HCT116 (cell line): ENCODE measurements around the gene TCEANC. TPM values are rescaled to one million over a fixed set of nuclear protein-coding genes. Genes with fewer than 3 reads are reported as not detected.
A peak's percentile ranks its signal among the peaks of the same experiment; 100 is the strongest.
"Not testable (repeated sequence)": the region's sequence is repeated elsewhere in the genome, so short reads cannot be mapped to it uniquely, and the experiment has no call there.

Source experiments
- ATAC-seq: fragments of 200-7000 bp; cut with Tn5 transposase; 2 replicates; pipeline ENCODE4 v1.9.1; 2020; ENCODE audit warnings: mild to moderate bottlenecking, moderate library complexity
- BruUV-seq: library from RNA; stranded (reverse); fragments of 400-500 nt; replicated peaks from 2 replicates; lab custom pipeline; 2021; lab: Mats Ljungman, UMichigan
- CTCF ChIA-PET: fragments of 300-600 bp; sonication (Branson Sonifier 250); formaldehyde crosslinking; loops from one replicate; lab custom pipeline; 2021; ENCODE audit warnings: antibody characterized with exemption; lab: Charles Lee
- POLR2A ChIA-PET: fragments of 300-600, 350-600 bp; sonication (Branson Sonifier 250); formaldehyde crosslinking; loops from one replicate; lab custom pipeline; 2021; ENCODE audit warnings: antibody characterized with exemption; lab: Charles Lee
- RAD21 ChIA-PET, 2 experiments: fragments of 300-600 bp; sonication (Branson Sonifier 250); formaldehyde crosslinking; loops; one replicate each; lab custom pipeline; 2023; ENCODE audit warnings: low total read pairs in 2 of 2; ENCODE audit not compliant: uncharacterized antibody in 2 of 2, unreplicated experiment in 2 of 2, low non-redundant PET in 1 of 2; lab: Charles Lee
- DNase-seq: peaks from one replicate; pipeline ENCODE4 v3.0.0-alpha.2; 2010; ENCODE audit warnings: low read depth, low spot score
- H2AFZ ChIP-seq: fragments of 200-600 bp; shearing (Covaris generic), sonication (generic); 2 replicates; pipeline ENCODE4 v1.6.1; 2017; ENCODE audit warnings: low read depth, mixed run types, mixed read lengths, antibody characterized with exemption, low read length; ENCODE audit not compliant: poor library complexity, severe bottlenecking
- H3K27ac ChIP-seq: 2 replicates; pipeline ENCODE4 v1.5.1; 2012; ENCODE audit warnings: low read depth, low read length
- H3K27me3 ChIP-seq: fragments of 200-600 bp; sonication (generic); 2 replicates; pipeline ENCODE4 v1.6.1; 2016; ENCODE audit warnings: mixed run types, low read length, mixed read lengths; ENCODE audit not compliant: insufficient read depth
- H3K36me3 ChIP-seq, 2 experiments: fragments of 200-500 bp in 1 of 2; fragments of 200-600 bp in 1 of 2; sonication (Bioruptor generic) in 1 of 2; sonication (generic) in 1 of 2; 2 replicates each; pipeline versions ENCODE4 v1.5.1 to v1.6.1; 2014 to 2016; ENCODE audit warnings: low read length in 2 of 2, inconsistent platforms in 1 of 2, mixed read lengths in 1 of 2, mixed run types in 1 of 2; ENCODE audit not compliant: insufficient read depth in 2 of 2, control insufficient read depth in 1 of 2
- H3K4me1 ChIP-seq, 2 experiments: fragments of 200-600 bp in 1 of 2; sonication (generic) in 1 of 2; 2 replicates each; pipeline versions ENCODE4 v1.5.1 to v1.6.1; 2012 to 2017; ENCODE audit warnings: low read length in 2 of 2, inconsistent platforms in 1 of 2, mild to moderate bottlenecking in 1 of 2, mixed read lengths in 1 of 2, mixed run types in 1 of 2, moderate library complexity in 1 of 2; ENCODE audit not compliant: insufficient read depth in 2 of 2, control insufficient read depth in 1 of 2
- H3K4me2 ChIP-seq: fragments of 200-600 bp; sonication (generic); 2 replicates; pipeline ENCODE4 v1.6.1; 2017; ENCODE audit warnings: mixed run types, low read length, mixed read lengths
- H3K4me3 ChIP-seq, 2 experiments: fragments of 200-600 bp in 1 of 2; sonication (generic) in 1 of 2; replicated peaks in 1 of 2; 2 replicates each; pipeline ENCODE4 v1.5.1; 2011 to 2016; ENCODE audit warnings: low read length in 2 of 2, control low read depth in 1 of 2, low read depth in 1 of 2, mild to moderate bottlenecking in 1 of 2, mixed read lengths in 1 of 2, mixed run types in 1 of 2
- H3K79me2 ChIP-seq: fragments of 200-600 bp; sonication (generic); 2 replicates; pipeline ENCODE4 v1.6.1; 2017; ENCODE audit warnings: mild to moderate bottlenecking, mixed run types, low read length, moderate library complexity, mixed read lengths; ENCODE audit not compliant: insufficient read depth
- H3K9ac ChIP-seq: fragments of 200-600 bp; sonication (generic); 2 replicates; pipeline ENCODE4 v1.6.1; 2016; ENCODE audit warnings: low read length, mixed read lengths
- H3K9me2 ChIP-seq: fragments of 200-600 bp; sonication (generic), shearing (Covaris generic); 2 replicates; pipeline ENCODE4 v1.6.1; 2017; ENCODE audit warnings: mixed run types, mild to moderate bottlenecking, moderate library complexity; ENCODE audit not compliant: insufficient read depth
- H3K9me3 ChIP-seq, 2 experiments: fragments of 200-500 bp in 1 of 2; fragments of 200-600 bp in 1 of 2; sonication (Bioruptor generic) in 1 of 2; sonication (generic) in 1 of 2; 2 replicates each; pipeline ENCODE4 v1.6.1; 2014 to 2017; ENCODE audit warnings: low read length in 2 of 2, mixed read lengths in 2 of 2, inconsistent platforms in 1 of 2, low read depth in 1 of 2, mild to moderate bottlenecking in 1 of 2, mixed run types in 1 of 2, moderate library complexity in 1 of 2; ENCODE audit not compliant: control insufficient read depth in 1 of 2, insufficient read depth in 1 of 2
- H4K20me1 ChIP-seq: fragments of 200-600 bp; sonication (generic), shearing (Covaris generic); 2 replicates; pipeline ENCODE4 v1.6.1; 2017; ENCODE audit warnings: mixed run types, mild to moderate bottlenecking, moderate library complexity; ENCODE audit not compliant: insufficient read depth
- CBX3 ChIP-seq: IDR thresholded peaks from 2 replicates; pipeline ENCODE4 v1.6.1; 2012; ENCODE audit warnings: low read depth
- EGR1 ChIP-seq: IDR thresholded peaks from 2 replicates; pipeline ENCODE4 v1.6.1; 2012; ENCODE audit warnings: low read depth
- EZH2phosphoT487 ChIP-seq: fragments of 200-600 bp; IDR thresholded peaks from 2 replicates; pipeline ENCODE4 v1.6.1; 2018; ENCODE audit warnings: antibody characterized with exemption, borderline replicate concordance
- ZNF274 ChIP-seq: fragments of 200-500 bp; sonication (Bioruptor generic); IDR thresholded peaks from 2 replicates; pipeline ENCODE4 v1.6.1; 2014; ENCODE audit warnings: mild to moderate bottlenecking, low read depth, low read length, inconsistent platforms
- intact Hi-C: fragments of 100-400 bp; cut with micrococcal nuclease; formaldehyde crosslinking; loops from 2 replicates; pipeline ENCODE4 v1.10.0; 2022
- total RNA-seq: library from RNA; stranded (reverse); gene quantifications from one replicate; pipeline ENCODE4 v1.2.1, GENCODE V29; 2021; ENCODE audit not compliant: unreplicated experiment

TCEANC gene
- total RNA-seq, 1 experiment from 2014 or later, result 1.2 TPM

- TF ChIP-seq EZH2phosphoT487 (no peak), CBX3 (peak; percentile 36; the same call in 1 of the 2 replicates), EGR1 (0 out of 2 replicates have a peak, but pooled peaks have one; percentile 20)
These were observed 5.2 kb upstream of the TCEANC start (continued) for GRCh38 chrX:13647709-13648212.

DNA sequence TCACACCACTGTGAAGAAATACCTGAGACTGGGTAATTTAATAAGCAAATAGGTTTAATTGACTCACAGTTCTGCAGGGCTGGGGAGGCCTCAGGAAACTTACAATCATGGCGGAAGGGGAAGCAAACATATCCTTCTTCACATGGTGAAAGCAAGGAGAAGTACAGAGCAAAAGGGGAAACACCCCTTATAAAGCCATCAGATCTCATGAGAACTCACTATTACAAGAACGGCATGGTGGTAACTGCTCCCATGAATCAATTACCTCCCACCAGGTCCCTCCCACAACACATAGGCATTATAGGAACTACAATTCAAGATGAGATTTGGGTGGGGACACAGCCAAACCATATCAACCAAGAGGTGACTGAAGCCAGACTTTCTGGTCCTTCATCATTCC is 4.6 kb upstream of the TCEANC start:
- H4K20me1 ChIP-seq, CTCF ChIA-PET, H3K9ac ChIP-seq, H3K9me2 ChIP-seq, H3K9me3 ChIP-seq, RAD21 ChIA-PET, H3K79me2 ChIP-seq, ATAC-seq, DNase-seq, H3K27me3 ChIP-seq, H3K27ac ChIP-seq, H3K4me3 ChIP-seq, BruUV-seq, H2AFZ ChIP-seq, POLR2A ChIA-PET, H3K36me3 ChIP-seq: not testable (repeated sequence)
- intact Hi-C loops, result loop anchor here (10.0 kb wide), 1 partner anchor 704 kb away; no protein-coding TSS in a partner anchor
- Histone ChIP-seq H3K4me2 (peak overlapping the region; percentile 51; the same call in 1 of the 2 replicates), H3K4me1 (peaks cover 7 to 20% of the 10 kb centered on the region in 2 experiments; a peak in 3 of 4 replicates)

GRCh38 chrX:13649838-13650237 is 3.1 kb upstream of the TCEANC start:
- Histone ChIP-seq H3K27ac (no peak overlapping the region), H3K4me2 (no peak overlapping the region), H3K9ac (no peak overlapping the region), H3K36me3 (no peaks in the 10 kb centered on the region), H3K9me3 (no peaks in the 10 kb centered on the region), H2AFZ (no peak overlapping the region), H4K20me1 (no peaks in the 10 kb centered on the region), H3K4me3 (no peak overlapping the region), H3K27me3 (no peaks in the 10 kb centered on the region), H3K4me1 (peaks cover 14 to 31% of the 10 kb centered on the region in 2 experiments), H3K79me2 (no peaks in the 10 kb centered on the region), H3K9me2 (no peaks in the 10 kb centered on the region)
- RAD21 ChIA-PET, result no interaction called here
- POLR2A ChIA-PET, result no interaction called here
- intact Hi-C loops, result loop anchor here (10.0 kb wide), 1 partner anchor 705 kb away; no protein-coding TSS in a partner anchor
- ATAC-seq, result no peak
- no TSS peak for BruUV-seq
- TF ChIP-seq ZNF274, result no peak
- DNase-seq, result no peak
- CTCF ChIA-PET, result no interaction called here
